GM03348 (cell line): ENCODE measurements around the gene SLC24A3.

Experiments used
- DNase-seq: peaks from one replicate; pipeline ENCODE4 v3.0.0; 2012; ENCODE audit warnings: low spot score

The SLC24A3 gene

DNA sequence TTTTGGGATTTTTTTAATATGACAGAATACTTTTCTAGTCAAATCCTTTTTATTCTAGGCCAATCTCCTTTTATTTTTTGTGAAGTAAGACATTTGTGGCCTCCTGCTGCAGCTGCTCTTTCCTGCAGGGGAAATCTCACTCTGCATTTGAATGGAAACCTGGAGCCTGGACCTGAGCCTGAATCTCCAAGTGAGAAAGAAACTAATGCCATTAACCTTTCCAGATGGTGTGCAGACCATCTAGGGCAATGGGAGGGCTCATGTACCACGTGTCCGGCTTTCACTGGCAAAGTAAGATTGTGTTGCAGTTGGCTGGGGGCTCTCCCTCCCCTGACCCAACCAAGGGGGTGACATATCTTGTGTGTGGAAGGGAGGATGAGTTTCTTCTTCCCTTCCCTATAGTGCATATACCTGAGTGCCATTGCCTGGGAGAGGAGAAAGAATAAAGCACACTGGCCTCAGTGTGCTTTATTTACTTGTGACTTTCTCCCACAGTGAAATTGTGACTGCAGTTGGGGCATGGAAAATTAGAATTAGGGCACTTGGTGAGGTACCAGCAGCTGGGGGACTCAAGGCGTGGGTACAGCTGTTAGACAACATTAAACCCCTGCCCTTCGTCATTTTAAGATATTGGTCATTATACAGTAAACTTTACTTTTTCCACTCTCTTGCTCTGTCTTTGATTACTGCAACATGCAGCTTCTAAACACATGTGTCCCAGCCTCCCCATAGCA lies 385.8 kb downstream of the SLC24A3 start:
- DNase-seq = no peak

DNA sequence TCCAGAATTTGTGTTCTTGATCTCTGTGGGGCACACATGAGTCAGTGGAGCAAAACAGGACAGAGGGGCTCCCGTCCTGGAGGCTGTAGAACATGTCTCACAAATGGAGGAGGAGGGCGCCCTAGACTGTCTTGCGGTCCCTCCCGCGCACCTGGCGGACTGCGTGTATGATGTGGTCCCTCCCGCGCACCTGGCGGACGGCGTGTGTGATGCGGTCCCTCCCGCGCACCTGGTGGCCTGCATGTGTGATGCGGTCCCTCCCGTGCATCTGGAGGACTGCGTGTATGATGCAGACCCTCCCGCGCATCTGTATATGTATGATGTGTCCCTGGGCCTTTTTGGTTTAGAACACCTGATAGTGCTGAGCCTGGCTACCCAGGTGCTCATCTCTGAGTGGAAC lies 386.8 kb downstream of the SLC24A3 start:
- no peak for DNase-seq

DNA sequence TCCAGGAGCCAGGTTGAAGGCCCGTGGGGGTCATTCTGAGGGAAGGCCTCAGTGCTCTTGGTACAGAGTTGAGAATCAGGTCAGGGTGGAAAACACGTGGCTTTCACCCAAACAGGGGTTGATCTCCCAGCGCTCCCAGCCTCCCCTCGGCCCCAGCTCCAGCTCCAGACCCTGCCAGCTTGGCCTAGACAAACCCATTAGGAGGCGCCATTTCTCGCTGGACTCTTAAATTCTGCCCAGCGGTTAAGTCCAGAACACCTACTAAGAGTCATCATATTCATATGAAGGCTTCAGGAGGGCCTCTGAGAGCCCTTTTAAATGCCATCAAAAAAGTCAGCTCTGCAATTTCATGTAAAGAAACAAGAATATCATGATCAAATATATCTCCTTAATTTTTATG lies 387.6 kb downstream of the SLC24A3 start:
- DNase-seq = no peak

DNA sequence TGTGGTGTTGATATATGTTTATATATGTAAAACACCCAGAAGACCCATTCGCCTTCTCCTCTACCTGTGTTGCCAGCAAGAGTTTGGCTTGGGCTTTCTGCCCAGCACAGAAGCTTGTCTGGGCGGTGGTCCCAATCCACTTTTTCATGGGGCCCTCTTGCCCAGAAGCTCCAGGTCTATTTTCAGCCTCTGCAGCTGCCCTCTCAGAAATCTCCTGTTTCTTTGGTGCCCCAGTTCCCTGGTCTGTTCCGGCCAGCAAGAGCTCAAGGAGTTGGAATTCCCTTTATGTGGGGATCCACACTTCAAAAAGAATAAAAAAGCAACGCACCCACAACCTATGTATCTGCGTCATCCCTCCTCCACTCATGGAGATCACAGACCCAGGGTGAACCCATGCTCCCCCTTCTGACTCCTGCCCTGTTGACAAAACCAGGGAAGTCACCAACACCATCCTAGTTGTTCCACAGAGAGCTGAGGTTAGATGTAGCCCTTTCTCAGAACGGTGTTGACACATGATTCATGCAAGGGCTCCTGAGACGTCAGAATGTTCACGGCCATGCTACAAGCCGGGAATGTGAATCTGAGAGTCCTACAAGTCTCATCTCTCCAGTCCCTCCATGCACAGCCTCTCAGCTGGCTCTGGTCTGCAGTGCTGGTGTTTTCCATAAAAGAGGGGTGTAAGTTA lies 388.8 kb downstream of the SLC24A3 start:
- DNase-seq = no peak

DNA sequence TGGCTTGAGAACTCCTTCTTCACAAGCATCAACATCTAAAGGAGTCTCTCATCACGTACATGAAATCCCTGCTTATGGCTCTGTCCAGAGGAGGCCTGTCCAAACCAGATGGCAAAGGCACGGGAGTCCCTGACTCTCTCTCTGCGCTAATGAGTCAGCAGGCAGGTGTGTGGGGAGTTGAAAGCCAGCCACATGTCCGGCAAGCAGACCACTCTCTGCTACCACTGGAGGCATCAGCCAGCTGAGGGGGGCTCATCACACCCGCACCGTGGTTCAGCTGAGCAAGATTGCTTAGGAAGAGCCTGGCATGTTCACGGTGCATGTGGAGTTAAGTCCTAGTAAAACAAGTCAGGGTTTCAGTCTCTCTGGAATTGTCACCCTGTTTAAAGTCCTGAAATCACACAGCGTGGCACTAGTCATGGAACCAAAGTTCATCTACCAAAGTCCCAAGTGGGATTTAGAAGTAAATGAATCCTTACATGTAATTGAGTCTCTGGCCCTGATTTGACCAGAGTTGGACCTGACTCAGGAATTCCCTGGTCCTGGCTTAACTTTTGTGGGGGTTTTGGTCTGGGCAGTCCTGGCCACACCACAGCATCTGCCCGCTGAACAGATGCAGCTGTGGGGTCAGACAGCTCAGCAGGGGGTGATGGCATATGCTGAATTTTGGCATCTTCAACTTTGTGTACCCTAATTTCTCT lies 390.4 kb downstream of the SLC24A3 start:
- DNase-seq = no peak

DNA sequence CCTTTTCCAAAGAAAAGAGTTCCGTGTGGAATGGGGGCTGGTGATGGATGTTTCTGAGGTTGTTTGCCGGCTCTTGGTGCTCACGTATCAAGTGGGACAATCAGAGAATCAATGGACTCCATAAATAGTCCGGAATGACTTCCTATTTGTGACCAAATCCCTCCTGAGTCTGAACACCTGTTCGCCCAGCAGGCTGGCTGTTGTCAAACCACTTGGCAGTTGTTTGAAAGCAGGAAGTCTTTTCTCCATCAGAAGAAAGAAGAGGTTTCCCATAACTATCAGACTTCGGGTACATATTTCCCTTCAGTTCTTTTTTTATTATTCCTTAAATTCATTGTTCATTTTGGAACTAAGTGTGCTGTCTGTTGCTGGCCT lies 390.9 kb downstream of the SLC24A3 start:
- DNase-seq = no peak

DNA sequence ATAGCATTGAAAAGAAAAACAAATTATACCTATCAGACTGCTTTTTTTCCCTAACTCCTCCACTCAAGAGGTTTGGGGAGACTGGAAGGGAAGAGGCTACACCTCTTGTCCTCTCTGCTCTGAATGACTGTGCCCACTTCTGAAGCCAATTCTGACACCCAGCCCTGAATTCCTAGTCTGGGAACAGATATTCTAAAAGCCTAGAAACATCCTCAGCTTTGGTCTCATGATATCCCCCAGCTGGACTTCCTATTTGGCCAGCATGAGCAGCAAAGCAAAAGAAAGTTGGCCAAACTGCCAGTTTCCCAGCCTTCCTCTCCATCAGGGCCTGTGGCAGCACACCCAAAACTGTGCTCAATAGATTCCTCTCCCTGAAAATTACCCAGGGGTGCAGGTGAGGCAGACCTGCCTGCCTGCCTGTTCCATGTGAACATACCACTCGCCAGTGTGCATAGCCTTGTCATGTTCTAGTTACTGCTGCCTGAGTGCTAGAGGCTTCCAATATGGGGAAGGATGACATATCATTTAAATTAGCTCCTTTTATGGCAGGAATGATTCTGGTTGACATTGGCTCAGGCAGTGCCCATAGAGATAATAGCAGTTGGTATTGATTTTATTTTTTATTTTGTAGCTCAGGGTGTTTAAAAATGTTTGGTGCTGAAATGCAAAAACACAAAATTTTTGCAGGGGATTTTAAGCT lies 393.5 kb downstream of the SLC24A3 start:
- no peak for DNase-seq

DNA sequence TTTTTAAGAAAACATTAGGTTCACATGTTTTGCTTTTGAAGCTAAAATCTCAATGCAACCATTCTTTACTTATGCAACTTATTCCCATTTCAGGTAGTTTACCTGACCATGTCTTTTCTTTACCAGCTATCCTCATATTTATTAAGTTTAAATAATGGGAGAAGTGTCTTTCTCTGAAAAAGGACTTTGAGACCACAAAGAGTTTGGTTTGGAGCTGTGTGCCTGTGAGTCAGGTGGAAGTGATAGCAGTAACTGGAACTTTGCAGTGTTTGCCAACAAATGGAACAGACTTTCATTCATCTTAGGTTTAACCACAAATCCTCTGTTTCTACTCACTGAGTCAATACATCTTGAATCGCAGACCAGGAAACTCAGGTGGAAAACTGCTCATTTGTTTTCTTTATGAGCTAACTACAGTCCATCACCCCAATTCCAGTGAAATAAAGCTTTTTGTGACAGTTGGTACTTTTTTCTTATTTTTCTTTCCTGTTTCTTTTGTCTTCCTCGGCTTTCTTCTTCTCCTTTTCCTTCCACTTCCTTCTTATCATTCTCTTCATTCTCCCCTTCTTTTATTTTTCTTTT lies 397.3 kb downstream of the SLC24A3 start:
- no peak for DNase-seq

DNA sequence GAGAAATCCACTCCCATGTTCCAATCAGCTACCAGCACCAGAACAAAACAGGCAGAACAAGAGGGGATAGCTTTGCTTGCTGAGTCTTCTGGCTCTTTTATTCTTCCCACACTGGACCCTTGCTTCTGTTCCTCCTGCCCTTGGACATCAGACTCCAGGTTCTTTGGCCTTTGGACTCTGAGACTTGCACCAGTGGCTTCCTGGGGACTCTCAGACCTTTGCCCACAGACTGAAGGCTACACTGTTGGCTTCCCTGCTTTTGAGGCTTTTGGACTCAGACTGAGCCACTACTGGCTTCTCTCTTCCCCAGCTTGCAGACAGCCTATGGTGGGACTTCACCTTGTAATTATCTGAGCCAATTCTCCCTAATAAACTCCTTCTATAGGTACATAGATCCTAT lies 403.2 kb downstream of the SLC24A3 start:
- DNase-seq = no peak

DNA sequence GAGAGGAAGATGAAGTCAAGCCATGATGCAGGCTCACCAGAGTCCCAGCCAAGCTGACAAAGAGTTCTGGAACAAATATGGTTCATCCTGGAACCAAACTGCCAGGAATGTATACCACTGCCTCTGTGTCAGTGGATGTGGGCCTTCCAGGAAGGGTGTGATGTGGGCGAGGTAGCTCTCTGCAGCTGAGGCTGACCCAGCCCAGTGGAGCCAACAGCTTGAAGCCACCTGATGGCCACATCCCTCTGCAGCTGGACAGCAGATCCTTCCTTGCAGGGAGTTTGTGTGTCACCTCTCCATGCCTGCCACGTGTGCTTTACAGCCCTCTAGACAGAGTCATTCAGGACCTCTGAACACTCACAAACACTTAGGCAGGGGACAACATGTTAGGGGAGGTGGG lies 403.6 kb downstream of the SLC24A3 start:
- DNase-seq = no peak

DNA sequence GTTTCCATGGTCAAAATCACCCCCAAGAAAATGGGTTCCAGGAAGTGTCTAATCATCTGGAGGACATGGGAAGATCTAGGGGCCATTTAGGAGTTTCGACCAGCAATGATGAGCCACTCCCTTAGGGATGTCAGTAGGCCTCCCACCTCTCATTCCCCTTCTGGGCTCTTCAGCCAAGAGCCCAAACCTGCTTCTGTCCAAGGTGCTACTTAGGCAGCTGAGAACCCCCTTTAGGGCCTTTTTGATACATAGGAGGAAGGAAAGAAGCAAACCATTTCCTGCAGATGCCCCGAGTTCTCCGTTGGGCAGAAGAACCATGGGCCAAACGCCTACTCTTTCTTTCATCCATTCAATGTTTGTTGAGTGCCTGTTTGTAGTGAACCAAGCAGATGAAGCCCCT lies 404.2 kb downstream of the SLC24A3 start:
- no peak for DNase-seq

DNA sequence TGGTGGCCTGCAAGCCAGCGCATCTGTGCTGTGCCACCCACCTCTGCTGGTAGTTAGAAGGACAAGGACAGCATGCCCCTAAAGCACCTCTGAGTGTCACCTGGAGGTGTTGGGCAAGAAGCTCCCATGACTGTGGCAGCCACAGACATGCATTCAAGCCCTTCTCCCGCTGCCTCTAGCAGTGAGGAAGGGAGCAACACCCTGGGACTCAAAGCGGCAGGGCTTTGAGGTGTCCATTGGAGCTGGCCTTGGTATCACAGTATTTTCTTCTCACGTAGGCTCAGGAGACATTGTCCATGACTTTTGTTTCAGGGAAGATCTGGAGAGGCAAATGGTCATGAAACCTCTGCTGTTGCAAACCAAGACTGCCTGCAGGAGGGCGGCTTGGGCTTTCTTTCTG lies 404.8 kb downstream of the SLC24A3 start:
- no peak for DNase-seq

DNA sequence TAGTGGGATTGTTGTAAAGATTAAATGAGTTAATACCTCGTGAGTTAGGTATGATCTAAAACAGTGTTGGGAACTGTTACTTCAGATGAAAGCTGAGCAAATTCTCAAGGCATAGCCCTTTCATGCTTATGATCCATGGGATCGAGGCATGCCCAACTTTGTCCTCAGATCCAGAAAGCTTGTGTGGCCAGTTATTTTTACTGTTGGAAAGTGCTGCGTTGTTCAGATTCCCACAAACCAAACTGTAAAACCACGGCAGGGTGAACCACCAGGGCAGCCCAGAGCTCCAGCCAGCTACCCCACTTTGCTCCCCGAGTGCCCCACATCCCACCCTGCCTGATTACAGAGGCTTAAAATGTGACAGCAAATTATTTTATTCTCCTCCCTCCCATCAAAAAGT lies 406.3 kb downstream of the SLC24A3 start:
- no peak for DNase-seq

DNA sequence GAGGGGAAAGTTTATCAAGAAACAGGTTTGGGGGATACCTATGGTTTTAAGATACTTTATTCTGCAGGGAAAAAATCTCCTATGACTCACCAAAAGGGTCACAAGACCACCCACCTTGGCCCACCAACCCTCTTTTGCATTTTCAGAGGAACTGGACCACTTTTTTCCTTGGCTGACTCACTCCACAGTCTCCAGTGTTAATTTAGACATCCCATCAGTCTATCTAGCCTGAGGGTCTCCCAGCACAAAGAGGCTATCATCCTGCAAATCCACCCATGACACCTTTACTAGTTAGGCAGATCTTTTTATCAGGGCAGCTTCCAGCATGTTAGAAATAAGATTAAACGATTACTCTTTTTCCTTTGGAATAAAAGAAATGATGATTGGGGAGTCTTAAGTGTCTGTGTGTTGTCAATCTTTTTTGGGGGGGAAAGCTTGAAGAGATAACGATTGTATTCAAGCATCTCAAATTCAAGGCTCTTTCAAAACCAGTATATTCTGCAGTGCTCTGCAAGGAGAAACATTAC lies 407.5 kb downstream of the SLC24A3 start:
- no peak for DNase-seq

DNA sequence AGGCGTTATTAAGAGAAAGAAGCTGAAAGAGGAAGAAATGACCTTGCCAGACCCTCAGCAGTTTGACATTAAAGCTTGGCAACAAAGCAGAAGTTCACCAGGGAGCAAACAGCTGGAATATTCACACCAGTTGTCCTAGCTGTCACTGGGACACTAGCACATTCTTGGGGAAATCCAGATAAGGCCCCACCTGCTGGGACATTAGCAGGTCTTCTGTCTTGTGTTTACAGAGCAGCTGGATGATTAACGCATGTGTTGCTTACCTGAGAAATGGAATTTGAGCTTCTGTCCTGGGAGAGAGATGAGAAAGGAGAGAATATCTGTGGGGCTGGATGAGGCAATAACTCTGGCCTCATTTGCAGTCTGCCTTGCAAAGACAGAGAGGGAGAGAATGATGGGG lies 408.0 kb downstream of the SLC24A3 start:
- DNase-seq = no peak

DNA sequence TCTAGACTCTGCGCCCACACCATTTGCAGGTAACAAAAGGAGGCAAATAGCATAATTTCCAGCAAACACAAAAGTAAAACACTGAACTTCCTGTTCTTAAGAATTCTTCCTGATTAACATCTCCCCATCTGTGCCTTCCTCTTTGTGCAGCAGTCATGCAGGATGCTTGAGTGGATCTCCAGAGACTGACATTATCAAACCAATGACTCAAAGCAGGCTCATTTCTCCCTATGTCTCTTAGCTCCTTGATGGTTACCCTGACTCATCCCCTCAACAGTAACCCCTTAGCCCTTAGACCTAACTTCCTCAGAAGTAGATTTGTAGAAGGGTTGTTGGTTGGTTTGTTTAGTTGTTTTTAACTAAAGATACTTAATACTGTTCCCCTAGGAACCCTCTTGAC lies 408.6 kb downstream of the SLC24A3 start:
- DNase-seq = no peak

DNA sequence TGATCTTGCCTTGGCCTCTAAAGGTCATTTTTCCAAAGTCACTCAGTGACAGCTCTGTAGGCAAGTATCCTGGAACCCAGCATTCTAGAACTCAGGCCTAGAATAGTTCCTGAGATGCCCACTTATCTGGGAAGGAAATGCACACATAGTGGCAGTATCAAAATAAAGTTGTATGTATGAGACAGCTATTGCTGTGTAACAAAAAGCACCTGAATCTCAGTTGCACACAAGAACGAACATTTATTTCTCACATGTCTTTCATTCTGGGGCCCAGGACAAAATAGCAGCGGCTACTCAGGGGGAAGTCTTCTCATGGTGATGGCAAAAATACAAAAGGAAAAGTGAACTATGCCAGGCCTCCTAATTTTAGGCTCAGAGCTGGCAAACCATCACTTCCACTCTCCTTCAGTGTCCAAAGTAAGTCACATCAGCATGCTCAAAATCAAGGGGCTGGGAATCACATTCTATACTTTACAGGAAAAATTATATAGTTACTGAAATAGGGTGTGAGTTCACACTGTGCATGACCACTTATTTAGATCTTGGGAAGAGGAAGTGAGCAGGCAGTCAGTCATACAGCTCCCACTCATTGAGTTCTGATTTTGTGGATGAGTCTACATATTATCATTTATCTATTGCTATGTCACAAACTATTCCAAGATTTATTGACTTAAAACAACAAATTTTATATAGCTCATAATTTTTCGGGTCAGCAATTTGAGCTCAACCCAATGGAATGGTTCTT lies 412.0 kb downstream of the SLC24A3 start:
- no peak for DNase-seq

DNA sequence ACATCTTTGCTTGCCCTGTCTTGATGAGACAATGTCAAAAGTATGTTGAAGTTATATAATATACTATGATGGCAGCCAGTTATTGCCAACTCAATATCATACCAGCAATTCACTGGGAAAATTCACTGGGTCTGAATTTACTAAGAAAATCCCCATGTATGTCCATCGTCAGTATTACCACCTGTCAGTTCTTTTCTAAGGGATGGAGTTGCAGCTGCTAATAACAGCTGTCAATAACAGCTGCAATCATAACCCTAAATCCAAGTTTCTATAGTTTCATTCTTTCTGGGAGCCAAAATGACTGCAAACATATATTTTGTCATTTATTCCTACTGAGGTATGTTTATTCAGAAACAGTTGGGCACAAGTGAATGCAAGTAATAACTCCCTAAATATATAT lies 413.0 kb downstream of the SLC24A3 start:
- no peak for DNase-seq

DNA sequence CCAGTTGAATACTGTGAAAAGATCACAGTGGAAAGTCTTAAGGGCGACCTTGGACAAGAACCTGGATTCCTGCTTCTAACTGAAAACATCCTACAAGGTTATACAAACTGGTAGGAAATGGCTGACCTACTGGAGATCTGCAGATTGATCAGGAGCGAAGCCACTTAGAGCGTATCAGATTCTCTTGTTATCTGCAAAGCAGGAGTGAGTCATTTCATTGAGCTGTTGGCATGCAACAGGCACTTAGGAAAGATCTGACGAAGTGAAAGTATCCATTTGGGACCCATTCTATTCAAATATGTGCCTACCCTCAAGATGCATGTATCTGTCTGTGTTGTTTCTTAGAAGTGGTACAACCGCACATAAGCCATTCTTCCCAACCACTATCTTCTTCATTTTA lies 414.5 kb downstream of the SLC24A3 start:
- no peak for DNase-seq

DNA sequence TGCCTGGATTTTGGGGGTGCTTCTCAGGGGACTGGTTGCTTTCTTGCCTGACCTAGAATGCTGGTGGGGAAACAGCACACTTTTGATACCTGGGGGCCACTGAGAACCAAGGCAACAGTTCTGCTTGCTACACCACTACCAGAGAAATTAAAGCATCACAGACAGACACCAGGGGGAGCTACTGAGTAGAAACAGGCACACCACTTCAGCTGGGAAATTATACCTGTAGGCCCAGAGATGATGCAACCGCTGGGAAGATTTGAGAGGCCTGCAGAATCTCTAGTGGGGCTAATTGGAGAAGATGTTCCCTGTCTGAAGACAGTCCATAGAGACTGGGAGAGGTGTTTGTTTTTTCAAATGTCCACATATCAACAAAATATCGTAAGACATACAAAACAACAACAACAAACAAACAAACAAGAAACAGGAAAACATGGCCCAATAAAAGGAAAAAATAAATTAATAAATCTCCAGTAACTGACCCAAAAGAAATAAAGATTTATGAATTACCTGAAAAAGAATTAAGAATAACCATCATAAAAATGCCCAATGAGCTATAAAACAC lies 416.2 kb downstream of the SLC24A3 start:
- peak; percentile 69 for DNase-seq

DNA sequence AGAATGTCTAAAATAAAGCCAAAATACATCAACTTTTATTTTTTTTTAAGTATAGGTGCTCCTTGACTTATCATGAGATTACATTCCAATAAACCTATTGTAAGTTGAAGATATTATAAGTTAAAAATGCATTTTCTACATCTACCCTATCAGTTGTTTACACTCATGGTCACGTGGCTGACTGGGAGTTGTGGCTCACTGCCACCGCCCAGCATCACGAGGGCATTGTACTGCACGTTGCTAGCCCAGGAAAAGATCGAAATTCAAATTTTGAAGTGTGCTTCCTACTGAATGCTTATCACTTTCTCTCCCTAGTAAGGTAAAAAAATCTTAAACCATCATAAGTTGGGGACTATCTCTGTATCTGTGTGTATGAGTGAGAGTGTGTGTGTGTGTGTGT lies 419.0 kb downstream of the SLC24A3 start:
- no peak for DNase-seq
